Liver (tissue), 9 donors: ENCODE data around the gene MFNG. TPM values are rescaled to one million over a fixed set of nuclear protein-coding genes. Genes with fewer than 3 reads are reported as not detected.

Experiments
- DNase-seq: peaks from one replicate; pipeline ENCODE4 v3.0.0-alpha.2; 2017; ENCODE audit warnings: low spot score
- H3K27ac ChIP-seq, 2 donors: one replicate each; pipeline ENCODE4 v1.7.0; 2013; ENCODE audit warnings: inconsistent platforms in 2 of 2, low read length in 2 of 2, control low read depth in 1 of 2, low read depth in 1 of 2, mild to moderate bottlenecking in 1 of 2
- H3K27me3 ChIP-seq, 4 donors: one replicate each; pipeline versions ENCODE4 v1.6.1 to v1.7.0; 2013; ENCODE audit warnings: low read length in 3 of 4, inconsistent platforms in 1 of 4, mild to moderate bottlenecking in 1 of 4, moderate library complexity in 1 of 4; ENCODE audit not compliant: control insufficient read depth in 4 of 4, insufficient read depth in 4 of 4
- H3K36me3 ChIP-seq, 4 donors: one replicate each; pipeline versions ENCODE4 v1.6.1 to v1.7.0; 2013; ENCODE audit warnings: low read length in 3 of 4, mild to moderate bottlenecking in 3 of 4, low read depth in 1 of 4, moderate library complexity in 1 of 4; ENCODE audit not compliant: control insufficient read depth in 4 of 4, insufficient read depth in 3 of 4
- H3K4me1 ChIP-seq, 4 donors: one replicate each; pipeline versions ENCODE4 v1.6.1 to v1.7.0; 2013; ENCODE audit warnings: low read length in 3 of 4, mild to moderate bottlenecking in 3 of 4, moderate library complexity in 1 of 4; ENCODE audit not compliant: control insufficient read depth in 4 of 4, insufficient read depth in 4 of 4
- H3K4me3 ChIP-seq, 3 donors: one replicate each; pipeline versions ENCODE4 v1.6.1 to v1.7.0; 2013; ENCODE audit warnings: low read length in 3 of 3, control low read depth in 1 of 3, low read depth in 1 of 3, mild to moderate bottlenecking in 1 of 3
- H3K9ac ChIP-seq, 2 donors: one replicate each; pipeline ENCODE4 v1.7.0; 2013; ENCODE audit warnings: low read length in 2 of 2, mild to moderate bottlenecking in 2 of 2, moderate library complexity in 2 of 2, control low read depth in 1 of 2, low read depth in 1 of 2
- H3K9me3 ChIP-seq, 4 donors: one replicate each; pipeline versions ENCODE4 v1.6.1 to v1.7.0; 2013; ENCODE audit warnings: low read length in 3 of 4; ENCODE audit not compliant: control insufficient read depth in 4 of 4
- ATF3 ChIP-seq: IDR thresholded peaks from 2 replicates; pipeline ENCODE4 v1.6.1; 2016; ENCODE audit warnings: antibody characterized with exemption
- EGR1 ChIP-seq, 2 donors: IDR thresholded peaks; 2 replicates each; pipeline ENCODE4 v1.6.1; 2016 to 2018; ENCODE audit warnings: antibody characterized with exemption in 2 of 2, low read depth in 2 of 2
- GABPA ChIP-seq, 2 donors: IDR thresholded peaks in 1 of 2; conservative IDR thresholded peaks in 1 of 2; 2 replicates each; pipeline ENCODE4 v1.6.1; 2016; ENCODE audit warnings: antibody characterized with exemption in 2 of 2, mild to moderate bottlenecking in 1 of 2, moderate library complexity in 1 of 2
- HNF4A ChIP-seq, 2 donors: conservative IDR thresholded peaks; 2 replicates each; pipeline ENCODE4 v1.6.1; 2016; ENCODE audit warnings: antibody characterized with exemption in 2 of 2, mild to moderate bottlenecking in 2 of 2
- HNF4G ChIP-seq: IDR thresholded peaks from 2 replicates; pipeline ENCODE4 v1.6.1; 2016; ENCODE audit warnings: antibody characterized with exemption
- JUND ChIP-seq, 2 donors: IDR thresholded peaks; 2 replicates each; pipeline ENCODE4 v1.6.1; 2016; ENCODE audit warnings: antibody characterized with exemption in 2 of 2
- MAX ChIP-seq: IDR thresholded peaks from 2 replicates; pipeline ENCODE4 v1.6.1; 2016; ENCODE audit warnings: antibody characterized with exemption
- NR2F2 ChIP-seq: IDR thresholded peaks from 2 replicates; pipeline ENCODE4 v1.6.1; 2016; ENCODE audit warnings: antibody characterized with exemption
- RAD21 ChIP-seq, 2 donors: IDR thresholded peaks; 2 replicates each; pipeline ENCODE4 v1.6.1; 2016; ENCODE audit warnings: antibody characterized with exemption in 2 of 2, mild to moderate bottlenecking in 2 of 2
- REST ChIP-seq: IDR thresholded peaks from 2 replicates; pipeline ENCODE4 v1.6.1; 2016; ENCODE audit warnings: antibody characterized with exemption, mild to moderate bottlenecking
- RXRA ChIP-seq, 2 donors: IDR thresholded peaks; 2 replicates each; pipeline ENCODE4 v1.6.1; 2017 to 2018; ENCODE audit warnings: antibody characterized with exemption in 2 of 2, mild to moderate bottlenecking in 1 of 2
- SP1 ChIP-seq: IDR thresholded peaks from 2 replicates; pipeline ENCODE4 v1.6.1; 2018; ENCODE audit warnings: antibody characterized with exemption, mild to moderate bottlenecking
- TAF1 ChIP-seq: conservative IDR thresholded peaks from 2 replicates; pipeline ENCODE4 v1.6.1; 2016; ENCODE audit warnings: antibody characterized with exemption, mild to moderate bottlenecking
- YY1 ChIP-seq: IDR thresholded peaks from 2 replicates; pipeline ENCODE4 v1.6.1; 2016; ENCODE audit warnings: antibody characterized with exemption, mild to moderate bottlenecking
- ZBTB33 ChIP-seq: IDR thresholded peaks from 2 replicates; pipeline ENCODE4 v1.6.1; 2016; ENCODE audit warnings: antibody characterized with exemption
- WGBS: extraction: QIAGEN DNeasy Blood & Tissue Kit; methylation state at CpG from one replicate; pipeline ENCODE4 v1.1.7; 2013; 5-methylcytosine and 5-hydroxymethylcytosine counted together
- polyA plus RNA-seq, 2 donors: library from polyadenylated mRNA; stranded (reverse) in 1 of 2; unstranded in 1 of 2; fragments of 200-250 nt in 1 of 2; fragments of >200 nt in 1 of 2; fragmentation: Nextera tagmentation in 1 of 2; extraction: Ambion mirVana in 1 of 2; gene quantifications; one replicate each; pipeline versions ENCODE4 v1.2.1 to v1.2.3, GENCODE V29; 2013 to 2015
- total RNA-seq, 2 donors: library from RNA; depleted of rRNA; stranded (reverse); fragments of >200 nt; gene quantifications; one replicate each; pipeline ENCODE4 v1.2.3, GENCODE V29; 2014
- donor health status: healthy.
- donor health status: healthy.
- donor health status: healthy.
- donor health status: healthy.
- donor health status: healthy.

MFNG gene
- total and polyA plus RNA-seq, 4 donors = 5.0 to 10.7 (median 7.4) TPM

- TF ChIP-seq REST (no peak), EGR1 (IDR thresholded peaks at IDR 0.05; ENCODE audit: low read depth in 2 of 2) (no peak), RAD21 (IDR thresholded peaks at IDR 0.05) (peak in 1 of 2 donors; percentile 78)
Measured at GRCh38 chr22:37472418-37473006, 13.7 kb downstream of the MFNG start (continued).

GRCh38 chr22:37471727-37472417 lies 14.3 kb downstream of the MFNG start:
- TF ChIP-seq MAX (no peak), ATF3 (no peak), HNF4A (conservative IDR thresholded peaks at IDR 0.05) (no peak), NR2F2 (no peak), ZBTB33 (no peak), YY1 (no peak), JUND (IDR thresholded peaks at IDR 0.05) (no peak), HNF4G (no peak), RXRA (IDR thresholded peaks at IDR 0.05) (no peak), SP1 (no peak), RAD21 (IDR thresholded peaks at IDR 0.05) (no peak), EGR1 (IDR thresholded peaks at IDR 0.05; ENCODE audit: low read depth in 2 of 2) (no peak)
- H3K9me3 ChIP-seq = no peaks in the 10 kb centered on the region
- H3K4me1 ChIP-seq = no peaks in the 10 kb centered on the region
- no peak overlapping the region for H3K27ac ChIP-seq
- DNase-seq = no peak
- H3K36me3 ChIP-seq = peaks cover 0 to 3% (median 0%) of the 10 kb centered on the region in 4 donors
- H3K9ac ChIP-seq = no peak overlapping the region
- H3K27me3 ChIP-seq = no peaks in the 10 kb centered on the region
- H3K4me3 ChIP-seq = no peak overlapping the region
- 90% methylated on average over 9 of the region's 9 CpGs for WGBS

GRCh38 chr22:37470087-37470445 lies 16.1 kb downstream of the MFNG start:
- no peak overlapping the region for H3K27ac ChIP-seq
- no peak overlapping the region for H3K9ac ChIP-seq
- H3K4me3 ChIP-seq = no peak overlapping the region
- H3K9me3 ChIP-seq = no peaks in the 10 kb centered on the region
- no peak for DNase-seq
- WGBS = 90% methylated on average over 5 of the region's 5 CpGs
- no peaks in the 10 kb centered on the region for H3K27me3 ChIP-seq
- H3K36me3 ChIP-seq = peaks cover 0 to 3% (median 0%) of the 10 kb centered on the region in 4 donors
- TF ChIP-seq ATF3 (no peak), EGR1 (IDR thresholded peaks at IDR 0.05; ENCODE audit: low read depth in 2 of 2) (no peak), SP1 (no peak), NR2F2 (no peak), RXRA (IDR thresholded peaks at IDR 0.05) (no peak), TAF1 (no peak), RAD21 (IDR thresholded peaks at IDR 0.05) (no peak), ZBTB33 (no peak), GABPA (IDR thresholded peaks at IDR 0.05 in 1 of 2, conservative IDR thresholded peaks at IDR 0.05 in 1 of 2) (no peak), JUND (IDR thresholded peaks at IDR 0.05) (no peak)
- H3K4me1 ChIP-seq = no peaks in the 10 kb centered on the region
